OCI-LY3 (cell line): ENCODE measurements around the gene CACNA1E.

ENCODE experiments used
- H2AFZ ChIP-seq: fragments of 200-600, 300-600 bp; shearing (Covaris generic); 2 replicates; pipeline ENCODE4 v1.6.0; 2014; ENCODE audit warnings: antibody characterized with exemption, low read depth, low read length
- H3K27ac ChIP-seq: fragments of 200-600, 300-600 bp; sonication (generic); 2 replicates; pipeline ENCODE4 v1.5.1; 2014; ENCODE audit warnings: mild to moderate bottlenecking, low read length, moderate library complexity, mixed read lengths
- H3K27me3 ChIP-seq: fragments of 200-600, 300-600 bp; sonication (generic); 2 replicates; pipeline ENCODE4 v1.6.1; 2014; ENCODE audit warnings: low read depth, low read length, mixed read lengths
- H3K36me3 ChIP-seq: fragments of 200-600, 300-600 bp; sonication (generic); replicated peaks from 2 replicates; pipeline ENCODE3; 2014; ENCODE audit warnings: low read depth, low read length, mixed read lengths
- H3K4me1 ChIP-seq: fragments of 300-600, 200-600 bp; sonication (generic); 2 replicates; pipeline ENCODE4 v1.6.1; 2014; ENCODE audit warnings: low read length, mixed read lengths
- H3K4me2 ChIP-seq: fragments of 200-600, 300-600 bp; sonication (generic); 2 replicates; pipeline ENCODE4 v1.6.1; 2014; ENCODE audit warnings: low read length, mixed read lengths
- H3K4me3 ChIP-seq: fragments of 300-600, 200-600 bp; sonication (generic); 2 replicates; pipeline ENCODE4 v1.5.1; 2014; ENCODE audit warnings: antibody characterized with exemption, mild to moderate bottlenecking, low read length, moderate library complexity
- H3K79me2 ChIP-seq: fragments of 300-600, 200-600 bp; shearing (Covaris generic); 2 replicates; pipeline ENCODE4 v1.6.1; 2014; ENCODE audit warnings: mild to moderate bottlenecking, low read length, mixed read lengths
- H3K9ac ChIP-seq: fragments of 300-600, 200-600 bp; shearing (Covaris generic); 2 replicates; pipeline ENCODE4 v1.6.0; 2014; ENCODE audit warnings: mild to moderate bottlenecking, low read length, moderate library complexity
- H3K9me3 ChIP-seq: fragments of 200-600, 300-600 bp; shearing (Covaris generic); 2 replicates; pipeline ENCODE4 v1.6.1; 2014; ENCODE audit warnings: low read length, mixed read lengths; ENCODE audit not compliant: insufficient read depth
- H4K20me1 ChIP-seq: fragments of 200-600, 300-600 bp; sonication (generic); 2 replicates; pipeline ENCODE4 v1.6.1; 2016; ENCODE audit warnings: low read length, mixed read lengths; ENCODE audit not compliant: insufficient read depth
- EZH2phosphoT487 ChIP-seq: fragments of 200-600 bp; shearing (Covaris generic); IDR thresholded peaks from 2 replicates; pipeline ENCODE4 v1.6.1; 2018; ENCODE audit warnings: antibody characterized with exemption, mixed run types, low read depth
- TF ChIP-seq, protein P1 (sequence below): fragments of 200-600, 300-600 bp; sonication (generic); IDR thresholded peaks from 2 replicates; pipeline ENCODE4 v1.5.1; 2014; ENCODE audit warnings: antibody characterized with exemption, low read length, low read depth

Gene CACNA1E

DNA sequence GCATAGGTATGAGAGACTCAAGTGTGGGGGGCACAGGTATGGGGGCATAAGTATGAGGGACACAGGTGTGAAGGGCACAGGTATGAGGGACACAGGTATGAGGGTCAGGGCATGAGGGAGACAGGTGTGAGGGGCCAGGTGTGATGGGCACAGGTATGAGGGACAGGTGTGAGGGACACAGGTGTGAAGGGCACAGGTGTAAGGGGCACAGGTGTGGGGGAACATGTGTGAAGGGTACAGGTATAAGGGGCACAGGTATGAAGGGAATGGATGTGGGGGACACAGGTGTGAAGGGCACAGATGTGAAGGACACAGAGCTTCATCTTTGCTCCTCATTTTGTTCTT is 41.2 kb upstream of the CACNA1E start:
- peaks cover 5% of the 10 kb centered on the region; the same call in 1 of the 2 replicates for H3K4me1 ChIP-seq
- H3K79me2 ChIP-seq: no peaks in the 10 kb centered on the region
- no peak overlapping the region for H3K9ac ChIP-seq
- no peak overlapping the region for H3K4me2 ChIP-seq
- no peak overlapping the region for H2AFZ ChIP-seq
- TF ChIP-seq, protein P1, sequence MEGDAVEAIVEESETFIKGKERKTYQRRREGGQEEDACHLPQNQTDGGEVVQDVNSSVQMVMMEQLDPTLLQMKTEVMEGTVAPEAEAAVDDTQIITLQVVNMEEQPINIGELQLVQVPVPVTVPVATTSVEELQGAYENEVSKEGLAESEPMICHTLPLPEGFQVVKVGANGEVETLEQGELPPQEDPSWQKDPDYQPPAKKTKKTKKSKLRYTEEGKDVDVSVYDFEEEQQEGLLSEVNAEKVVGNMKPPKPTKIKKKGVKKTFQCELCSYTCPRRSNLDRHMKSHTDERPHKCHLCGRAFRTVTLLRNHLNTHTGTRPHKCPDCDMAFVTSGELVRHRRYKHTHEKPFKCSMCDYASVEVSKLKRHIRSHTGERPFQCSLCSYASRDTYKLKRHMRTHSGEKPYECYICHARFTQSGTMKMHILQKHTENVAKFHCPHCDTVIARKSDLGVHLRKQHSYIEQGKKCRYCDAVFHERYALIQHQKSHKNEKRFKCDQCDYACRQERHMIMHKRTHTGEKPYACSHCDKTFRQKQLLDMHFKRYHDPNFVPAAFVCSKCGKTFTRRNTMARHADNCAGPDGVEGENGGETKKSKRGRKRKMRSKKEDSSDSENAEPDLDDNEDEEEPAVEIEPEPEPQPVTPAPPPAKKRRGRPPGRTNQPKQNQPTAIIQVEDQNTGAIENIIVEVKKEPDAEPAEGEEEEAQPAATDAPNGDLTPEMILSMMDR: no peak
- no peak for TF ChIP-seq EZH2phosphoT487
- no peaks in the 10 kb centered on the region for H4K20me1 ChIP-seq
- no peak overlapping the region for H3K4me3 ChIP-seq
- H3K27ac ChIP-seq: no peak overlapping the region
- H3K27me3 ChIP-seq: peaks cover 40% of the 10 kb centered on the region
- H3K9me3 ChIP-seq: no peaks in the 10 kb centered on the region
- no peaks in the 10 kb centered on the region for H3K36me3 ChIP-seq

DNA sequence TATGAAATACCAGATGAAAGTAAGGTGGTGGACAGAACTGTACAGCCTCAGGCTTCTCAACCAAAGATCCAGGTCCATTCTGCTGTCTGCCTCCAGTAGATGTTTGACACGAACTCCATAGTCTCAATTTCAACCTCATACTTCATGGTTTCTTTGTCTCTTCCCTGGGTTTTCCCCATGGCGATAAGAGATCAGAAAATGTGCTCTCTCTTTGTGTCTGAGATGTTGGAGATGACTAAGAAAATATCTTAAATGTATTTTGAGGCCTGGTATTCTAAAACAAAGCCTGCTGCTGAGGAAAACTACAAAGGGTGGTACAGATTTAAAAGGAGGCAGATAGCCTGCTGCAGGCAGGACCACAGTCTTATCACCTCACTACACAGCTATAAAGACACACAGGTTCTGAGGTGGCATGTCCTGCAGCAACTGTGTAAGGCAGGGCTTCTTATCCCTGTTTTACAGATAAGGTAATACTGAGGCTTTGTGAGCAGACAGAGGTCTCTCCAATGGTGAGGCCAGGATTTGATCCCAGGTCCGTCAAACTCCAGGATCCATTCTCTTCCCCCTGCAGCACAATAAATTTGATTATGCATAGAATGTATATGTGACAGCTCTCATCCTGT is 40.0 kb upstream of the CACNA1E start:
- Histone ChIP-seq H3K9ac (no peak overlapping the region), H3K9me3 (no peaks in the 10 kb centered on the region), H3K4me3 (no peak overlapping the region), H4K20me1 (no peaks in the 10 kb centered on the region), H3K4me2 (no peak overlapping the region), H3K36me3 (no peaks in the 10 kb centered on the region), H2AFZ (no peak overlapping the region), H3K4me1 (no peaks in the 10 kb centered on the region), H3K27me3 (peaks cover 40% of the 10 kb centered on the region; the same call in 1 of the 2 replicates), H3K79me2 (no peaks in the 10 kb centered on the region), H3K27ac (no peak overlapping the region)
- TF ChIP-seq EZH2phosphoT487: no peak
- TF ChIP-seq, protein P1: no peak

DNA sequence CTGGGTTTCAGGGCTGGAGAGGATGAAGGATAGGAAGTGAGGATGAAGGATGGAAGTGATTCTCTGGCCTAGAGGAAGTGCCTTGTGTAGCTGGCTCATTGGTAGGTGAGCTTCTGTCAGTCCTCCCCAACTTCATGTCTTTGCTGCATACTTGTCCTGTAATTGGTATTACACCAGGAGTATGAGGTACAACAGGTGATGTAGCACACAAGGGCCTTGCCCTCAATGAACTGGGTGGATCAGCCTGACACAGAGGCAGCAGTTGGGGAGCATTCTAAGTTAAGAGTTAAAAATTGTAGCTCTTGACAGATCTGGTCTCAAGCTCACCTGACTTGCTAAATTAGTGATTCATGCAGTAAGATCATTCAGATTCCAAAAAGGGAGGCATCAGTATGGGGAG is 37.9 kb upstream of the CACNA1E start:
- Histone ChIP-seq H3K27me3 (peaks cover 52% of the 10 kb centered on the region; the same call in 1 of the 2 replicates), H3K36me3 (no peaks in the 10 kb centered on the region), H3K9ac (no peak overlapping the region), H2AFZ (no peak overlapping the region), H3K4me1 (no peaks in the 10 kb centered on the region), H3K79me2 (no peaks in the 10 kb centered on the region), H4K20me1 (no peaks in the 10 kb centered on the region), H3K9me3 (no peaks in the 10 kb centered on the region), H3K27ac (no peak overlapping the region), H3K4me3 (no peak overlapping the region), H3K4me2 (no peak overlapping the region)
- TF ChIP-seq EZH2phosphoT487: no peak
- TF ChIP-seq, protein P1: no peak

DNA sequence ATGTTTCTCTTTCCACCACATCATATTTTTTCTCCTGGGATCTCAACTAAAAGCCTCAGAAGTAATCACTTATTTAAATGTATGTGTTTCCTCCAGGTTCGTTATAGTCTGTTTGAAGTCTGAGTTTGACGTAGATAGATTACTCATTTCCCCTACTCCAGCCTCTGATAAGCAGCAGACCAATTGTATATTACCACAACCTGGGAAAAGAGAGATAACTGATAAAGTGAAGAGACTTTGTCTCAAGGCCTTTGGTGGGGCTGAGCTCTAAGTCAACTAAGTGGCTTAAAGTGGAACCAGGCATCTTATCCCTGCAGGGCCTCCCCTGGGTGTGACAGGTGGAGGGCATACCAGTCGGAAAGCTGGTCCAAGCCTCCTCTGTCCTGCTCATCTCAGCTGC is 34.9 kb upstream of the CACNA1E start:
- Histone ChIP-seq H3K9me3 (no peaks in the 10 kb centered on the region), H3K4me3 (no peak overlapping the region), H3K79me2 (no peaks in the 10 kb centered on the region), H3K27me3 (peaks cover 52% of the 10 kb centered on the region; the same call in 1 of the 2 replicates), H3K4me1 (no peaks in the 10 kb centered on the region), H3K9ac (no peak overlapping the region), H3K4me2 (no peak overlapping the region), H2AFZ (no peak overlapping the region), H3K27ac (no peak overlapping the region), H3K36me3 (no peaks in the 10 kb centered on the region), H4K20me1 (no peaks in the 10 kb centered on the region)
- TF ChIP-seq, protein P1: no peak
- no peak for TF ChIP-seq EZH2phosphoT487
